HG03460 (cell line): ENCODE results near the gene GIN1.
A peak's percentile ranks its signal among the peaks of the same experiment; 100 is the strongest.
"Not testable (repeated sequence)": the region's sequence is repeated elsewhere in the genome, so short reads cannot be mapped to it uniquely, and the experiment has no call there.

ENCODE experiments used
- ATAC-seq: cut with Tn5 transposase; IDR thresholded peaks from one replicate; pipeline ENCODE4 v1.9.1; 2021; ENCODE audit not compliant: unreplicated experiment

Gene GIN1

GRCh38 chr5:103119765-103120606, at the start of gene GIN1, which contains the start of gene PPIP5K2:
Gene GIN1 (minus strand): TSS chr5:103120138. CDS start chr5:103108707, 11,431 bp downstream.
Gene PPIP5K2 (plus strand): TSS chr5:103120301. CDS start chr5:103129590, 9,289 bp downstream.
- ATAC-seq = peak; percentile 93

GRCh38 chr5:103166706-103167105, 46.8 kb upstream of the GIN1 start:
- ATAC-seq = no peak

- ATAC-seq = no peak
Measured at GRCh38 chr5:103151156-103151555, 31.2 kb upstream of the GIN1 start.

GRCh38 chr5:103148213-103148612, 28.3 kb upstream of the GIN1 start:
- ATAC-seq = no peak

- no peak for ATAC-seq
Measured at GRCh38 chr5:103145196-103145595, 25.3 kb upstream of the GIN1 start.

GRCh38 chr5:103142132-103142531, 22.2 kb upstream of the GIN1 start:
- not testable (repeated sequence) for ATAC-seq

GRCh38 chr5:103139264-103139865, 19.4 kb upstream of the GIN1 start:
- peak; percentile 98 for ATAC-seq

- no peak for ATAC-seq
Measured at GRCh38 chr5:103138202-103138690, 18.3 kb upstream of the GIN1 start.

GRCh38 chr5:103135461-103135860, 15.5 kb upstream of the GIN1 start:
- no peak for ATAC-seq

- no peak for ATAC-seq
Measured at GRCh38 chr5:103133231-103133630, 13.3 kb upstream of the GIN1 start.

- no peak for ATAC-seq
Measured at GRCh38 chr5:103132684-103133083, 12.7 kb upstream of the GIN1 start.

GRCh38 chr5:103128202-103128601, 8.3 kb upstream of the GIN1 start:
- ATAC-seq = no peak

- no peak for ATAC-seq
Measured at GRCh38 chr5:103127292-103127817, 7.4 kb upstream of the GIN1 start.

- no peak for ATAC-seq
Measured at GRCh38 chr5:103126557-103126956, 6.6 kb upstream of the GIN1 start.

- no peak for ATAC-seq
Measured at GRCh38 chr5:103122242-103122641, 2.3 kb upstream of the GIN1 start.

- ATAC-seq = no peak
Measured at GRCh38 chr5:103120607-103121200, 766 bp upstream of the GIN1 start.

- ATAC-seq = no peak
Measured at GRCh38 chr5:103119070-103119764, 721 bp downstream of the GIN1 start.

GRCh38 chr5:103117471-103117991, 2.4 kb downstream of the GIN1 start:
- ATAC-seq = no peak

- ATAC-seq = no peak
Measured at GRCh38 chr5:103114440-103114839, 5.5 kb downstream of the GIN1 start.

- no peak for ATAC-seq
Measured at GRCh38 chr5:103112910-103113309, 7.0 kb downstream of the GIN1 start.

GRCh38 chr5:103111468-103111867, 8.5 kb downstream of the GIN1 start:
- ATAC-seq = no peak
